ENCODE measurements around the gene EMC1.

DNA sequence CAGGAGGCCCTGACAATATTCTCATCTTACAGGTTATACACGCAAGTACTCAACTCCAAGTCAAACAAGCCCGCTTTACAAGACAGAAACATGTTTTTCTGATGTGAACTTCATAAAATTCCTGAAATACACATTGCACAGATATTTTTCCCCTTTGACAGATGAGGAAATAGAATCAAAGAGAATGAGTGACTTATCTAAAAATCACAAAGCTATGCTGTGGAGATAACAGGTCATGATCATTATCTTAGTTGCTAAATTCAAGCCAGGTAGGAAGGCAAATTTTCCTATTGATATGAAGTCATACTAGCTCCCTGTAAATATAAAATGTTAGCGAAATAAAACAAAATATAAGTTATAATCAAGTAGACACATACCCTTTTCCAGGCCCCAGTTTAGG lies 59.5 kb downstream of the EMC1 start:
- TF ChIP-seq, protein P1, sequence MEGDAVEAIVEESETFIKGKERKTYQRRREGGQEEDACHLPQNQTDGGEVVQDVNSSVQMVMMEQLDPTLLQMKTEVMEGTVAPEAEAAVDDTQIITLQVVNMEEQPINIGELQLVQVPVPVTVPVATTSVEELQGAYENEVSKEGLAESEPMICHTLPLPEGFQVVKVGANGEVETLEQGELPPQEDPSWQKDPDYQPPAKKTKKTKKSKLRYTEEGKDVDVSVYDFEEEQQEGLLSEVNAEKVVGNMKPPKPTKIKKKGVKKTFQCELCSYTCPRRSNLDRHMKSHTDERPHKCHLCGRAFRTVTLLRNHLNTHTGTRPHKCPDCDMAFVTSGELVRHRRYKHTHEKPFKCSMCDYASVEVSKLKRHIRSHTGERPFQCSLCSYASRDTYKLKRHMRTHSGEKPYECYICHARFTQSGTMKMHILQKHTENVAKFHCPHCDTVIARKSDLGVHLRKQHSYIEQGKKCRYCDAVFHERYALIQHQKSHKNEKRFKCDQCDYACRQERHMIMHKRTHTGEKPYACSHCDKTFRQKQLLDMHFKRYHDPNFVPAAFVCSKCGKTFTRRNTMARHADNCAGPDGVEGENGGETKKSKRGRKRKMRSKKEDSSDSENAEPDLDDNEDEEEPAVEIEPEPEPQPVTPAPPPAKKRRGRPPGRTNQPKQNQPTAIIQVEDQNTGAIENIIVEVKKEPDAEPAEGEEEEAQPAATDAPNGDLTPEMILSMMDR (conservative IDR thresholded peaks at IDR 0.05) = no peak
- TF ChIP-seq EZH2 (IDR thresholded peaks at IDR 0.05; ENCODE audit: low read depth) = no peak
